NT2/D1 (cell line): ENCODE data around the gene U2AF1L4.

Experiments used
- DNase-seq: peaks from one replicate; pipeline ENCODE4 v3.0.0-alpha.2; 2011; ENCODE audit warnings: low read depth, low spot score
- H3K27me3 ChIP-seq: 2 replicates; pipeline ENCODE4 v1.6.0; 2011; ENCODE audit warnings: mild to moderate bottlenecking; ENCODE audit not compliant: insufficient read length, insufficient read depth
- H3K36me3 ChIP-seq: 2 replicates; pipeline ENCODE4 v1.6.1; 2011; ENCODE audit warnings: mild to moderate bottlenecking, low read length, mixed read lengths; ENCODE audit not compliant: insufficient read depth, insufficient read length
- H3K4me1 ChIP-seq: 2 replicates; pipeline ENCODE4 v1.5.1; 2011; ENCODE audit not compliant: insufficient read depth, insufficient read length
- H3K4me3 ChIP-seq: 2 replicates; pipeline ENCODE4 v1.5.1; 2011; ENCODE audit warnings: low read depth; ENCODE audit not compliant: insufficient read length
- H3K9ac ChIP-seq: 2 replicates; pipeline ENCODE4 v1.6.0; 2011; ENCODE audit warnings: low read depth; ENCODE audit not compliant: insufficient read length
- H3K9me3 ChIP-seq: 2 replicates; pipeline ENCODE4 v1.5.1; 2011; ENCODE audit warnings: mild to moderate bottlenecking, low read length; ENCODE audit not compliant: insufficient read depth
- SUZ12 ChIP-seq: IDR thresholded peaks from 2 replicates; pipeline ENCODE4 v1.6.1; 2011; ENCODE audit not compliant: insufficient read length, insufficient read depth; ENCODE audit errors: extremely low read depth
- YY1 ChIP-seq: IDR thresholded peaks from 2 replicates; pipeline ENCODE4 v1.6.1; 2011; ENCODE audit not compliant: insufficient read length, insufficient read depth
- ZNF274 ChIP-seq: IDR thresholded peaks from 2 replicates; pipeline ENCODE4 v1.6.1; 2011; ENCODE audit warnings: mild to moderate bottlenecking, low read depth, low read length

The U2AF1L4 gene

GRCh38 chr19:35748106-35749020 is 3.1 kb upstream of the U2AF1L4 start, which contains the start of gene LIN37:
Gene LIN37, plus strand, starts transcription at chr19:35748576. Its CDS starts 149 bp downstream, at chr19:35748725.
- no peak for TF ChIP-seq ZNF274
- TF ChIP-seq SUZ12: no peak
- no peak for TF ChIP-seq YY1
- Histone ChIP-seq H3K9me3 (no peaks in the 10 kb centered on the region), H3K27me3 (no peaks in the 10 kb centered on the region), H3K4me1 (peaks cover 3% of the 10 kb centered on the region), H3K4me3 (peak within 1 kb of the TSS; percentile 90), H3K36me3 (peaks cover 20% of the 10 kb centered on the region), H3K9ac (peak within 1 kb of the TSS; percentile 88)
- peak; percentile 97 for DNase-seq

- H3K4me3 ChIP-seq: no peak overlapping the region
- H3K4me1 ChIP-seq: peaks cover 7% of the 10 kb centered on the region
- TF ChIP-seq YY1: no peak
- TF ChIP-seq ZNF274: no peak
- no peak for TF ChIP-seq SUZ12
- no peak for DNase-seq
- peak overlapping the region; percentile 90 for H3K9ac ChIP-seq
- peaks cover 15% of the 10 kb centered on the region for H3K36me3 ChIP-seq
- no peaks in the 10 kb centered on the region for H3K27me3 ChIP-seq
- H3K9me3 ChIP-seq: no peaks in the 10 kb centered on the region
Measured at GRCh38 chr19:35746531-35746930, 1.3 kb upstream of the U2AF1L4 start.

GRCh38 chr19:35746087-35746462 is 857 bp upstream of the U2AF1L4 start:
- no peak for TF ChIP-seq SUZ12
- no peak for TF ChIP-seq ZNF274
- TF ChIP-seq YY1: no peak
- peak overlapping the region; percentile 68 for H3K4me3 ChIP-seq
- H3K36me3 ChIP-seq: peaks cover 15% of the 10 kb centered on the region
- H3K9me3 ChIP-seq: no peaks in the 10 kb centered on the region
- H3K27me3 ChIP-seq: no peaks in the 10 kb centered on the region
- peak overlapping the region; percentile 90 for H3K9ac ChIP-seq
- peaks cover 7% of the 10 kb centered on the region for H3K4me1 ChIP-seq
- DNase-seq: no peak

GRCh38 chr19:35744430-35745327 is 539 bp downstream of the U2AF1L4 start:
- TF ChIP-seq YY1 (no peak), ZNF274 (no peak), SUZ12 (no peak)
- Histone ChIP-seq H3K36me3 (peaks cover 15% of the 10 kb centered on the region), H3K9me3 (no peaks in the 10 kb centered on the region), H3K9ac (peak overlapping the region; percentile 82), H3K27me3 (no peaks in the 10 kb centered on the region), H3K4me1 (peaks cover 7% of the 10 kb centered on the region), H3K4me3 (peak overlapping the region; percentile 68)
- peak; percentile 88 for DNase-seq

GRCh38 chr19:35743640-35744429 is 1.4 kb downstream of the U2AF1L4 start:
- Histone ChIP-seq H3K4me1 (peaks cover 9% of the 10 kb centered on the region), H3K9me3 (no peaks in the 10 kb centered on the region), H3K9ac (peak overlapping the region; percentile 33), H3K4me3 (peak overlapping the region; percentile 68), H3K27me3 (no peaks in the 10 kb centered on the region), H3K36me3 (peaks cover 21% of the 10 kb centered on the region)
- TF ChIP-seq SUZ12 (no peak), YY1 (no peak), ZNF274 (no peak)
- DNase-seq: no peak

- DNase-seq: no peak
- TF ChIP-seq YY1 (no peak), ZNF274 (no peak), SUZ12 (no peak)
- Histone ChIP-seq H3K9ac (peak within 1 kb of the TSS; percentile 74), H3K4me3 (peak within 1 kb of the TSS; percentile 26), H3K9me3 (no peaks in the 10 kb centered on the region), H3K4me1 (peaks cover 9% of the 10 kb centered on the region), H3K36me3 (peaks cover 37% of the 10 kb centered on the region), H3K27me3 (no peaks in the 10 kb centered on the region)
Measured at GRCh38 chr19:35742121-35742724, 3.0 kb downstream of the U2AF1L4 start, which contains the start of gene IGFLR1. Gene IGFLR1, minus strand, starts transcription at chr19:35742452. Its CDS starts 1,272 bp downstream, at chr19:35741180.
